Transverse colon (tissue), 4 donors: ENCODE measurements around the gene HS1BP3. TPM values are rescaled to one million over a fixed set of nuclear protein-coding genes. Genes with fewer than 3 reads are reported as not detected.

Source experiments
- DNase-seq: peaks from one replicate; pipeline ENCODE4 v3.0.0-alpha.2; 2019
- H3K27ac ChIP-seq, 4 donors: fragments of 200-600 bp; sonication (generic); 2 replicates each; pipeline ENCODE4 v1.5.1; 2016 to 2018; ENCODE audit warnings: inconsistent platforms in 4 of 4
- H3K27me3 ChIP-seq: fragments of 200-600 bp; sonication (generic); 2 replicates; pipeline ENCODE4 v1.5.1; 2017; ENCODE audit warnings: inconsistent platforms
- H3K36me3 ChIP-seq, 4 donors: fragments of 200-600 bp; sonication (generic); 2 replicates each; pipeline ENCODE4 v1.5.1; 2017 to 2019; ENCODE audit warnings: inconsistent platforms in 4 of 4
- H3K4me1 ChIP-seq, 4 donors: fragments of 200-600 bp; sonication (generic); 2 replicates each; pipeline ENCODE4 v1.5.1; 2017 to 2020; ENCODE audit warnings: inconsistent platforms in 4 of 4
- H3K4me3 ChIP-seq, 4 donors: fragments of 200-600 bp; sonication (generic); 1 replicate in 1 of 4; 2 replicates in 3 of 4; pipeline versions ENCODE4 v1.5.1 to v1.6.1; 2017 to 2019; ENCODE audit warnings: inconsistent platforms in 4 of 4
- H3K9me3 ChIP-seq, 2 donors: fragments of 200-600 bp; sonication (generic); 2 replicates each; pipeline ENCODE4 v1.5.1; 2017 to 2019; ENCODE audit warnings: inconsistent platforms in 2 of 2
- EP300 ChIP-seq: sonication (generic); formaldehyde crosslinking; IDR thresholded peaks from one replicate; pipeline ENCODE4 v1.6.1; 2017; ENCODE audit warnings: antibody characterized with exemption, low read depth
- POLR2A ChIP-seq: fragments of 450-650 bp; IDR thresholded peaks from one replicate; pipeline ENCODE4 v1.6.1; 2016; ENCODE audit warnings: antibody characterized with exemption, mild to moderate bottlenecking, moderate library complexity
- POLR2AphosphoS5 ChIP-seq, 3 donors: sonication (generic); formaldehyde crosslinking; IDR thresholded peaks; one replicate each; pipeline ENCODE4 v1.6.1; 2016; ENCODE audit warnings: antibody characterized with exemption in 3 of 3
- WGBS, 2 donors: methylation state at CpG; one replicate each; pipeline ENCODE4 v1.1.5; 2018; ENCODE audit warnings: low coverage in 1 of 2; 5-methylcytosine and 5-hydroxymethylcytosine counted together
- in situ Hi-C, 4 donors: fragments of 200-750 bp; cut with MboI; loops; one replicate each; pipeline versions ENCODE4 v1.15.0 to v1.15.1; 2017; ENCODE audit warnings: low sequenced_read_pairs in 3 of 4, low pct_ligation_motif_present in 1 of 4, low pct_unique_long_range_greater_than_20kb in 1 of 4
- intact Hi-C: fragments of 100-400 bp; cut with DNase I; formaldehyde crosslinking; loops from one replicate; pipeline ENCODE4 v1.15.1; 2023; ENCODE audit warnings: low total_unique reads
- total RNA-seq, 4 donors: library from RNA; depleted of rRNA; stranded (reverse); fragments of >200 nt; gene quantifications; one replicate each; pipeline ENCODE4 v1.1.0, GENCODE V29; 2016
- TF ChIP-seq, protein P1 (sequence below), 5 experiments: fragments of 200-600 bp in 3 of 5; fragments of 450-650 bp in 2 of 5; sonication (generic) in 3 of 5; IDR thresholded peaks; 1 replicate in 2 of 5; 2 replicates in 3 of 5; pipeline ENCODE4 v1.5.1; 2016 to 2017; ENCODE audit warnings: antibody characterized with exemption in 5 of 5, inconsistent platforms in 3 of 5, mild to moderate bottlenecking in 2 of 5, moderate library complexity in 1 of 5

Gene HS1BP3
- total RNA-seq, 4 donors from 2014 or later: 29.5 to 44.2 (median 33.1) TPM

GRCh38 chr2:20620271-20620681 lies 30.6 kb downstream of the HS1BP3 start:
- 82% methylated on average over 8 of the region's 8 CpGs; no CpG with 5 or more reads in 1 of the 2 donors for WGBS, 2 donors
- in situ Hi-C loops: no loop called here
- Histone ChIP-seq H3K27ac (peak overlapping the region; percentile 90 to 91 (median 90)), H3K4me1 (peaks cover 38 to 55% (median 48%) of the 10 kb centered on the region in 4 donors), H3K27me3 (no peaks in the 10 kb centered on the region), H3K9me3 (no peaks in the 10 kb centered on the region), H3K36me3 (peaks cover 0 to 34% (median 3%) of the 10 kb centered on the region in 4 donors), H3K4me3 (no peak overlapping the region)
- intact Hi-C loops: loop anchor here (1.0 kb wide), 1 partner anchor 36 kb away; no protein-coding TSS in a partner anchor
- peak; percentile 5 for DNase-seq
- TF ChIP-seq, protein P1, sequence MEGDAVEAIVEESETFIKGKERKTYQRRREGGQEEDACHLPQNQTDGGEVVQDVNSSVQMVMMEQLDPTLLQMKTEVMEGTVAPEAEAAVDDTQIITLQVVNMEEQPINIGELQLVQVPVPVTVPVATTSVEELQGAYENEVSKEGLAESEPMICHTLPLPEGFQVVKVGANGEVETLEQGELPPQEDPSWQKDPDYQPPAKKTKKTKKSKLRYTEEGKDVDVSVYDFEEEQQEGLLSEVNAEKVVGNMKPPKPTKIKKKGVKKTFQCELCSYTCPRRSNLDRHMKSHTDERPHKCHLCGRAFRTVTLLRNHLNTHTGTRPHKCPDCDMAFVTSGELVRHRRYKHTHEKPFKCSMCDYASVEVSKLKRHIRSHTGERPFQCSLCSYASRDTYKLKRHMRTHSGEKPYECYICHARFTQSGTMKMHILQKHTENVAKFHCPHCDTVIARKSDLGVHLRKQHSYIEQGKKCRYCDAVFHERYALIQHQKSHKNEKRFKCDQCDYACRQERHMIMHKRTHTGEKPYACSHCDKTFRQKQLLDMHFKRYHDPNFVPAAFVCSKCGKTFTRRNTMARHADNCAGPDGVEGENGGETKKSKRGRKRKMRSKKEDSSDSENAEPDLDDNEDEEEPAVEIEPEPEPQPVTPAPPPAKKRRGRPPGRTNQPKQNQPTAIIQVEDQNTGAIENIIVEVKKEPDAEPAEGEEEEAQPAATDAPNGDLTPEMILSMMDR (IDR thresholded peaks at IDR 0.05): no peak
- TF ChIP-seq POLR2AphosphoS5 (IDR thresholded peaks at IDR 0.05) (no peak), POLR2A (no peak), EP300 (no peak)

DNA sequence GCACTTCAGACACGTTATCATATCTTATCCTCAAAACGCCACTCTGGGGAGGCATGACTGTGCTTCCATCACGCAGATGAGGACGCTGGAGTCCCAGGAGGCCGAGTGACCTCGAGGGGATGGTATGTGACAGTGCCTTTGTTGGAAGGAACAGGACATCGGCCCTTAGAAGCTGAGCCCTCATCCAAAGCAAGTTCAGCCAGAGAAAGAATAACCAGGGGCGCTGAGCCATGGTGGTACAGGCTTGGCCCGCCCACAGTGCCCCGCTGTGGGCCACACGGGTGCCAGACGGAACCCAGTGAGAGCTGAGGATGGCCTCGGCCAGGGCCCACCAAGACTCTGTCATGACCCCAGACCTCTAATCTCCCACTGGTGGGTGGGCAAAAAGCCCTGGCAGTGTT lies 31.3 kb downstream of the HS1BP3 start:
- Histone ChIP-seq H3K4me1 (peaks cover 44 to 61% (median 54%) of the 10 kb centered on the region in 4 donors), H3K9me3 (no peaks in the 10 kb centered on the region), H3K27me3 (no peaks in the 10 kb centered on the region), H3K36me3 (peaks cover 0 to 31% (median 3%) of the 10 kb centered on the region in 4 donors), H3K4me3 (no peak overlapping the region), H3K27ac (peak overlapping the region; percentile 90 to 91 (median 90))
- no peak for DNase-seq
- intact Hi-C loops (loop anchor here (1.0 to 5.0 kb wide), 2 partner anchors 35 to 172 kb away; partner anchors contain the start of gene RHOB), in situ Hi-C loops (no loop called here)
- TF ChIP-seq, protein P1 (IDR thresholded peaks at IDR 0.05): no peak
- TF ChIP-seq EP300 (no peak), POLR2A (no peak), POLR2AphosphoS5 (IDR thresholded peaks at IDR 0.05) (no peak)
- 73 to 84% methylated on average over 2 to 13 of the region's 13 CpGs for WGBS, 2 donors

DNA sequence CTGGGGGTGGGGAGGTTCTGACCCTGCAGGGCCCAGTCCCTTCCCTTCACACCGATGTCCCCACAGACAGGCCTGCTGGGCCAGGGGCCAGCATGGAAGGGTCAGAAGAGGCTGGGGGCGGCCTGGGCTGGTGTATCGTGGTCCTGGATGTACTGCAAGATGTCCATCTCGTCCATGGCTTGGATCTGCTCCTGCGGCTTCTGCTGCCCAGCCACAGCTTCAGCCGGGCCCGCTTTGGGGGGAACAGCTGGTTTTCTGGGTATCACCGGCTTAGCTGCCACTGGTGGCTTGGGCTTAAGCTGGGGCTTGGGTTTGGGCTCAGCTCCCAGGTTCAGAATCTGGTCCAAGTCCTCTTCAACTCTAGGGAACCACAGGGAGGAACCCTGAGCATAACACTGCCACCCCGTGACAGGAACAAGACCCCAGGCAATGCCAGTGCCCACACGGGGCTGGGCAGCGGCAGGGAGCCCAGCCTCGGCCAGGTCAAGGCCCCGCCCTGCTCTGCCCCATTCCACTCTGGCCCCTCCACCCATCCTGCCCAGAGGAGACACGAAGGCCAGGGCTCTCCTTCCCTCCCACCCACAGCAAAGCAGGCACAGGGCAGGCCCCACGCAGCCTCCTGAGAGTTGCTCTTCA lies 31.9 kb downstream of the HS1BP3 start:
- no peak overlapping the region for H3K4me3 ChIP-seq
- peaks cover 0 to 25% (median 3%) of the 10 kb centered on the region in 4 donors for H3K36me3 ChIP-seq
- H3K27ac ChIP-seq: peak overlapping the region; percentile 90 to 91 (median 90)
- no peak for TF ChIP-seq EP300
- TF ChIP-seq POLR2AphosphoS5 (IDR thresholded peaks at IDR 0.05): no peak
- TF ChIP-seq, protein P1 (IDR thresholded peaks at IDR 0.05): no peak
- no peak for TF ChIP-seq POLR2A
- intact Hi-C loops (loop anchor here (5.0 kb wide), 1 partner anchor 172 kb away; the partner anchor contains the start of gene RHOB), in situ Hi-C loops (no loop called here)
- 82% methylated on average over 15 of the region's 15 CpGs; no CpG with 5 or more reads in 1 of the 2 donors for WGBS, 2 donors
- no peaks in the 10 kb centered on the region for H3K9me3 ChIP-seq
- peaks cover 50 to 68% (median 60%) of the 10 kb centered on the region in 4 donors for H3K4me1 ChIP-seq
- DNase-seq: peak; percentile 7
- H3K27me3 ChIP-seq: no peaks in the 10 kb centered on the region

- no peak for TF ChIP-seq EP300
- TF ChIP-seq, protein P1 (IDR thresholded peaks at IDR 0.05): no peak
- no peak for TF ChIP-seq POLR2AphosphoS5 (IDR thresholded peaks at IDR 0.05)
- no peak for TF ChIP-seq POLR2A
- Histone ChIP-seq H3K9me3 (no peaks in the 10 kb centered on the region), H3K36me3 (peaks cover 0 to 20% (median 3%) of the 10 kb centered on the region in 4 donors), H3K4me3 (no peak overlapping the region), H3K27ac (peak overlapping the region; percentile 90 to 91 (median 90)), H3K27me3 (no peaks in the 10 kb centered on the region), H3K4me1 (peaks cover 51 to 72% (median 61%) of the 10 kb centered on the region in 4 donors)
- peak; percentile 41 for DNase-seq
- in situ Hi-C loops: no loop called here
- intact Hi-C loops: loop anchor here (5.0 kb wide), 1 partner anchor 171 kb away; the partner anchor contains the start of gene RHOB
- WGBS, 2 donors: 70% methylated on average over 10 of the region's 10 CpGs; no CpG with 5 or more reads in 1 of the 2 donors
Measured at GRCh38 chr2:20618468-20618885, 32.4 kb downstream of the HS1BP3 start.
